Measurements from ENCODE around the gene GABRG3. TPM values are rescaled to one million over a fixed set of nuclear protein-coding genes. Genes with fewer than 3 reads are reported as not detected.

Gene GABRG3
- total RNA-seq, 1 donor from 2014 or later = 0.06 TPM

DNA sequence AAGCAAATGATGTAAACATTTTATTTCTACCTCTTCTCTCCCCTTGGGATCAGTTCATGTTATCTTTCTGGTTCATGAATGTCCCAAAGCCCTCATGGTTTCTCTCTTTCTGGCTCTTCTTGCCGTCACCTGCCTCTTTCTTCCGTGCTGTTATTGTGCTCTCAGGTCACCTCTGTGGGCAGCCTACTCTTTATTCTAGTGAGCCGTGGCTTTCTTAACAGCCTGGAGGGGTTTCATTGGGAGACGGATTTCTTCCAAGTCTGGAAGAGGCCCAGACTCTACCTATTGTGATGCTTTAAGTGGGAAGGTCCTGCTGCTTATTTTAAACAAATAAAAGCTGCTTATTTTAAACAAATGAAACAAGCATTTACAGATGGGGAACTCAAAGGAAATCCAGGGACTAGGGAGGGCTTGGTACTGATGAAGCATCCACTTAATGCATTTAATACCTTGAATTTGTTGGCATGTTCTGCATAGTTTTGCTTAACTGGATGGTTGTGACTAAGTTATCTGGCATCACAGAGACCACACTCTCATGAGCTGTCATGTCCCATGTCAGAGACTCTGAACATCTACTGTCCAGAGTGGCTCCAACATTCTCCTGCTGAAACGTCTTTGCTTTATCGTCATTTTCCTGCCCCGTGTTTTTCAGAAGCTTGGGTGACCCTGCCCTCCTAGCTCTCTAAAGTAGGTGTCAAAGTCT lies 443.3 kb downstream of the GABRG3 start:
- DNase-seq (ENCODE audit: low read depth) = no peak
- no peak overlapping the region for H3K4me3 ChIP-seq (ENCODE audit: low read depth, low read length)
- TF ChIP-seq CTCF (conservative IDR thresholded peaks at IDR 0.05; ENCODE audit: low read depth, low read length) = no peak

DNA sequence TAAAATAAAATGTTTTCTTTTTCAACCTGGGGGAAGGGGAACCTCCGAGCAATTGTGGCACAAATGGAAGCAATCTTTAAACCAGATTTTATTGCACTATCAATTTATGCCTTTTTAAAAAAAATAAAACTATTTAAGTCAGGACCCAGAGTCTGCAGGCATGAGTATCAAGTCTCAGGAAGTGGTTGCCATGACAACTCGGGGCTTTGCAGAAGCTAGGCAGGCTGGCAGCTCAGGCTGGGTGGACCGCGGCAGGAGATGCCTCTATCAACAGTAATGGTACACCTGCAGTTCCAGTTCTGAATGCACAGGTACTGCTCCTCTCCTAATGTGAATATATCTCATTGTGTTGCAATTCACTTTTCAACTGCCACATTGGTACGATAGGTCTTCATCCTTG lies 447.7 kb downstream of the GABRG3 start:
- no peak for DNase-seq (ENCODE audit: low read depth)
- no peak overlapping the region for H3K4me3 ChIP-seq (ENCODE audit: low read depth, low read length)
- no peak for TF ChIP-seq CTCF (conservative IDR thresholded peaks at IDR 0.05; ENCODE audit: low read depth, low read length)

DNA sequence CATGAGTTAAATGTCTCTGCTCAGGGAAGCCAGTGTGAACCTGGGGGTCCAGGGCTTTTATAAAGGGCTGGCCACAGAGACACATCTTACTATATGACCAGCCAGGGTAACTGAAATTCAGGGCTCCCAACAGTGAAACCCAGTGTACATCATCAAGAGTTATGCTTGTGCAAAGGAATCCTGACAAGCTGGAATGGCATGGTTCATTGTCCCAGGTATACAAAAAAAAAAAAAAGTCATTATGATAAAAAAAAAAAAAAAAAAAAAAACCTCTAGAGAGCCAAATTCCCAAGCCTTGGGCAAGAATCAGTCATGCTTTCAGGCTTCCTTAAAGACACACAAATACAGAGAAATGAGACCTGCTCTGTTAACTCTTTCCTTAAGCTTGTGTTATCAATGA lies 452.0 kb downstream of the GABRG3 start:
- DNase-seq (ENCODE audit: low read depth) = no peak
- H3K4me3 ChIP-seq (ENCODE audit: low read depth, low read length) = no peak overlapping the region
- TF ChIP-seq CTCF (conservative IDR thresholded peaks at IDR 0.05; ENCODE audit: low read depth, low read length) = no peak

DNA sequence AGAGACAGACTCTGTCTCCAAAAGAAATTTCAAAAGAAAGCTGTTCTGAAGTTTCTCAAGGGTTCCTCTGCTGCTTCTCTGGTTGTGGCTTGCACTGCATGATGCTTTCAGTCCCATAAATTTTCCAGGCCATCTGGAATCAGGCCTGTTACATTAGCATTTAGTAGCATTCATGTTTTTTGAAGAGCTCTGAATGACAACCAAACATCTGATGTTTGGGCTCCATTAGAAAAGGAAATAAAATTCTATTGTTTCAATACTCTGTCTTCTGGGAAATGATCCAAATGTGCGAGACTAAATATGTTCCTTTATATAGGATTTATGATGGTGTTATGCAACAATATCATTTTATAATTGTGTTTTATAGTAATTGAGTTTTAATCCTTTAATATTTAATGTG lies 455.8 kb downstream of the GABRG3 start:
- DNase-seq (ENCODE audit: low read depth) = no peak
- no peak for TF ChIP-seq CTCF (conservative IDR thresholded peaks at IDR 0.05; ENCODE audit: low read depth, low read length)
- no peak overlapping the region for H3K4me3 ChIP-seq (ENCODE audit: low read depth, low read length)

DNA sequence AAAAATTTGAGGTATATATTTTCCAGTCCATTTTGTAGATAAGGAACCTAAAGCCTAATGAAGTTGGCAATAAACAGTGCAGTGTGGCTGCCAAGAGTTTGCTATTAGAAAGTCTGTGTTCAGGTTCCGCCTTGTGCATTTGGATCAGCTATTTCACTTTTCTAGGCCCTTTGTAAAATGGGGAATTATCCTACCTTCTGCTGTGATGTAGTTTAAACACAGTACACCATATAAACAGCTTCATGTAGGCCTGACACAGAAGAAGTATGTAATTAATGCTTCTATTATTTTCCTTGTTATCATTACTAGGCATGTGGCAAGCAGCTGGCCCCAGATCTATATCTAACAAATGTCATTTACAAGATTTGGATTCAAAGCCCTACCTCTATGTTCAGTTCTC lies 456.3 kb downstream of the GABRG3 start:
- DNase-seq (ENCODE audit: low read depth) = no peak
- no peak for TF ChIP-seq CTCF (conservative IDR thresholded peaks at IDR 0.05; ENCODE audit: low read depth, low read length)
- no peak overlapping the region for H3K4me3 ChIP-seq (ENCODE audit: low read depth, low read length)

- H3K4me3 ChIP-seq (ENCODE audit: low read depth, low read length) = no peak overlapping the region
- no peak for TF ChIP-seq CTCF (conservative IDR thresholded peaks at IDR 0.05; ENCODE audit: low read depth, low read length)
- no peak for DNase-seq (ENCODE audit: low read depth)
Measured at GRCh38 chr15:27428151-27428550, 457.2 kb downstream of the GABRG3 start.

DNA sequence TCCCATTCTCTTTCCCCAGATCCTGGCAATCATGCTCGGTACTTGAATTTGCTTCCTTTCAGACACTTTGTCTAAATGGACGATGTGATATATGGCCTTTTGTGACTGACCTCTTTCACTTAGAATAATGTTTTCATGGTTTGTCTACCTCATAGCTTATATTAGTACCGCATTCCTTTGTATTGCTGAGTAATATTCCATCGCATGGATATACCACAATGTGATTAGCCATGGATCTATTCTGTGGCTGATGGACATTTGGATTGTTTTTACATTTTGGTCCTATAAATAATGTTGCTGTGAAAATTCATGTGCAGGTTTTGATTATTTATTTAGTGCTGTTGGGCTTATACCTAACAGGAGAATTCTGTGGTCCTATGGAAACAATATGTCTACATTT lies 458.6 kb downstream of the GABRG3 start:
- no peak for DNase-seq (ENCODE audit: low read depth)
- no peak for TF ChIP-seq CTCF (conservative IDR thresholded peaks at IDR 0.05; ENCODE audit: low read depth, low read length)
- H3K4me3 ChIP-seq (ENCODE audit: low read depth, low read length) = no peak overlapping the region

Measured in epithelial cell of proximal tubule (primary cell).